Measurements from ENCODE around the gene ATCAY. TPM values are rescaled to one million over a fixed set of nuclear protein-coding genes. Genes with fewer than 3 reads are reported as not detected.

Gene ATCAY
- total and polyA plus RNA-seq, 3 donors from 2014 or later = 0.32 to 4.8 (median 1.7) TPM

DNA sequence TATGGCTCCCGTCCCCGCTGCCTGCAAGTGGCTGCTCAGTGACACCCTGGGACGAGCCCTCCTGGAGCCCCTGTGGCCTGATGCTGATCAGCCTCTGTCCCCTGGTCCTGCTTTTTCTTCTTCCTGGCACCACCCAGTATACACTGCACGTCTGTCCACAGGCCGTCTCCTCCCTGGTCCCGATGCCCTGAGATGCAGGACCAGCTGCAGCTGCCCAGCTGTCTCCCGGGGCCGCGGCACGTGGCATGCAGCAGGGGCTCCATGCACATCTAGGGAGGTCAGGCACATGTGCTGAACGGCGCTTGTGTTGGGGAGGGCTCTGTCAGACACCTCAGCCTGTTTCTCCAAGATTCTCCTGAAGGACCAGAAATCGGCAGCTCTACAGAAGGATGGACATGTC is 41.8 kb upstream of the ATCAY start:
- intact Hi-C loops (cut with DNase I; ENCODE audit: low total_unique reads) = no loop called here
- Histone ChIP-seq H3K4me3 (no peak overlapping the region), H3K27me3 (no peaks in the 10 kb centered on the region), H3K9me3 (no peaks in the 10 kb centered on the region), H3K27ac (no peak overlapping the region), H3K4me1 (no peaks in the 10 kb centered on the region), H3K36me3 (ENCODE audit: low read depth, missing control alignments) (no peaks in the 10 kb centered on the region)
- 87 to 94% methylated on average over 6 to 13 of the region's 13 CpGs for WGBS, 2 donors
- TF ChIP-seq POLR2A (IDR thresholded peaks at IDR 0.05) (no peak), CTCF (IDR thresholded peaks at IDR 0.05) (no peak)
- DNase-seq = no peak

- Histone ChIP-seq H3K4me1 (no peaks in the 10 kb centered on the region), H3K36me3 (ENCODE audit: low read depth, missing control alignments) (no peaks in the 10 kb centered on the region), H3K9me3 (no peaks in the 10 kb centered on the region), H3K4me3 (no peak overlapping the region), H3K27me3 (no peaks in the 10 kb centered on the region), H3K27ac (no peak overlapping the region)
- 66 to 74% methylated on average over 13 of the region's 13 CpGs for WGBS, 2 donors
- DNase-seq = no peak
- TF ChIP-seq POLR2A (IDR thresholded peaks at IDR 0.05) (no peak), CTCF (IDR thresholded peaks at IDR 0.05) (no peak)
- intact Hi-C loops (cut with DNase I; ENCODE audit: low total_unique reads) = no loop called here
Measured at GRCh38 chr19:3839941-3840340, 40.5 kb upstream of the ATCAY start.

GRCh38 chr19:3840804-3841203 is 39.7 kb upstream of the ATCAY start:
- no peaks in the 10 kb centered on the region for H3K27me3 ChIP-seq
- intact Hi-C loops (cut with DNase I; ENCODE audit: low total_unique reads) = no loop called here
- H3K4me3 ChIP-seq = no peak overlapping the region
- H3K9me3 ChIP-seq = no peaks in the 10 kb centered on the region
- no peak overlapping the region for H3K27ac ChIP-seq
- TF ChIP-seq CTCF (IDR thresholded peaks at IDR 0.05) (no peak), POLR2A (IDR thresholded peaks at IDR 0.05) (no peak)
- no peaks in the 10 kb centered on the region for H3K36me3 ChIP-seq (ENCODE audit: low read depth, missing control alignments)
- no peaks in the 10 kb centered on the region for H3K4me1 ChIP-seq
- 87 to 91% methylated on average over 10 of the region's 10 CpGs for WGBS, 2 donors
- DNase-seq = no peak

DNA sequence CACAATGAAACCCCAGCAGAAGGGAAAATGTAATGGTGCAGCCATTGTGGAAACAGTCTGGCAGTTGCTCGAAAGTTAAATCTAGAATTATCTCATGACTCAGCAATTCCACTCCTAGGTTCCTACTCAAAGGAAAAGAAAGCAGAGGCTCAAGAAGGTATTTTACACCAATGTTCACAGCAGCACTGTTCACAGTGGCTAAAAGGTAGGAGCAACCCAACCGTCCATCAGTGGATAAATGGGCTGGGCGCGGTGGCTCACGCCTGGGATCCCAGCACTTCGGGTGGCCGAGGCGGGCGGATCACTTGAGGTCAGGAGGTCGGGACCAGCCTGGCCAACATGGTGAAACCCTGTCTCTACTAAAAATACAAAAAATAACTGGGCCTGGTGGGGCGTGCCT is 37.5 kb upstream of the ATCAY start:
- TF ChIP-seq CTCF (IDR thresholded peaks at IDR 0.05) (no peak), POLR2A (IDR thresholded peaks at IDR 0.05) (no peak)
- DNase-seq = no peak
- Histone ChIP-seq H3K9me3 (no peaks in the 10 kb centered on the region), H3K4me1 (no peaks in the 10 kb centered on the region), H3K36me3 (ENCODE audit: low read depth, missing control alignments) (no peaks in the 10 kb centered on the region), H3K27me3 (no peaks in the 10 kb centered on the region), H3K4me3 (no peak overlapping the region), H3K27ac (no peak overlapping the region)
- intact Hi-C loops (cut with DNase I; ENCODE audit: low total_unique reads) = no loop called here
- 92% methylated on average over 11 of the region's 11 CpGs for WGBS, 2 donors

GRCh38 chr19:3844596-3844995 is 35.9 kb upstream of the ATCAY start:
- Histone ChIP-seq H3K9me3 (no peaks in the 10 kb centered on the region), H3K4me1 (no peaks in the 10 kb centered on the region), H3K27ac (no peak overlapping the region), H3K27me3 (no peaks in the 10 kb centered on the region), H3K4me3 (no peak overlapping the region), H3K36me3 (ENCODE audit: low read depth, missing control alignments) (no peaks in the 10 kb centered on the region)
- TF ChIP-seq POLR2A (IDR thresholded peaks at IDR 0.05) (no peak), CTCF (IDR thresholded peaks at IDR 0.05) (no peak)
- 74 to 81% methylated on average over 4 to 5 of the region's 5 CpGs for WGBS, 2 donors
- intact Hi-C loops (cut with DNase I; ENCODE audit: low total_unique reads) = no loop called here
- no peak for DNase-seq

Data from testis (tissue), 3 donors.